Measurements from ENCODE around the gene ZNF414.

DNA sequence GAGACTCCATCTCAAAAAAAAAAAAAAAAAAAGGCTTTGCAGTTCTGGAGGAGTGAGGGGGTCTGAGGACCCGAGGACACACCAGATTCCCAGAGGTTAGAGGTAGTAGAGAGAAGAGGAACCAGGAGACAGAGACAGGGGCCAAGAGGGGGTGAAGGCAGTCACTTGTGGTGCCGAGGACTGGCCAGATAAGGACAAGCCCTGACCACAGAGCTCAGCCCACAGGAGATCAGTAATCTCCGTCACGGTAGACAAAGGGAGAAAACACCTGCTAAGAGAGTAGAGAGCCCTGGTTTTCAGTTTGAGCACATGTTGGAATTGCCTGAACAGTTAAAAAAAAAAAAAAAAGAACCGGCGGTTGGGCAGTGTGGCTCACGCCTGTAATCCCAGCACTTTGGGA lies 9.8 kb downstream of the ZNF414 start:
- no peak for TF ChIP-seq POLR2AphosphoS5 (IDR thresholded peaks at IDR 0.05; ENCODE audit: insufficient read depth in 1 of 2, low read depth in 1 of 2)
- TF ChIP-seq, protein P1, sequence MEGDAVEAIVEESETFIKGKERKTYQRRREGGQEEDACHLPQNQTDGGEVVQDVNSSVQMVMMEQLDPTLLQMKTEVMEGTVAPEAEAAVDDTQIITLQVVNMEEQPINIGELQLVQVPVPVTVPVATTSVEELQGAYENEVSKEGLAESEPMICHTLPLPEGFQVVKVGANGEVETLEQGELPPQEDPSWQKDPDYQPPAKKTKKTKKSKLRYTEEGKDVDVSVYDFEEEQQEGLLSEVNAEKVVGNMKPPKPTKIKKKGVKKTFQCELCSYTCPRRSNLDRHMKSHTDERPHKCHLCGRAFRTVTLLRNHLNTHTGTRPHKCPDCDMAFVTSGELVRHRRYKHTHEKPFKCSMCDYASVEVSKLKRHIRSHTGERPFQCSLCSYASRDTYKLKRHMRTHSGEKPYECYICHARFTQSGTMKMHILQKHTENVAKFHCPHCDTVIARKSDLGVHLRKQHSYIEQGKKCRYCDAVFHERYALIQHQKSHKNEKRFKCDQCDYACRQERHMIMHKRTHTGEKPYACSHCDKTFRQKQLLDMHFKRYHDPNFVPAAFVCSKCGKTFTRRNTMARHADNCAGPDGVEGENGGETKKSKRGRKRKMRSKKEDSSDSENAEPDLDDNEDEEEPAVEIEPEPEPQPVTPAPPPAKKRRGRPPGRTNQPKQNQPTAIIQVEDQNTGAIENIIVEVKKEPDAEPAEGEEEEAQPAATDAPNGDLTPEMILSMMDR (IDR thresholded peaks at IDR 0.05): no peak
